Measurements from ENCODE around the gene TRPV5. TPM values are rescaled to one million over a fixed set of nuclear protein-coding genes. Genes with fewer than 3 reads are reported as not detected.

Gene TRPV5
- total and polyA plus RNA-seq, 2 donors (not counting 3 experiments of a cell fraction or from before 2014, with no cell fraction given): not detected

- no peak overlapping the region for H3K9ac ChIP-seq (replicated peaks; ENCODE audit: extremely low read depth, insufficient read depth, low read length)
- H3K9me1 ChIP-seq (replicated peaks; ENCODE audit: control insufficient read depth, extremely low read depth, insufficient read depth, low read length): no peaks in the 10 kb centered on the region
- no peaks in the 10 kb centered on the region for H3K79me2 ChIP-seq (ENCODE audit: control insufficient read depth, insufficient read depth, low read length)
- FAIRE-seq (no peak), DNase-seq (ENCODE audit: low read depth, low spot score) (no peak)
- H2AFZ ChIP-seq (ENCODE audit: low read depth, low read length): no peak overlapping the region
- intact Hi-C loops (cut with micrococcal nuclease): no loop called here
- no peak overlapping the region for H3K4me2 ChIP-seq (ENCODE audit: insufficient read depth, low read length)
- TF ChIP-seq FOS (IDR thresholded peaks at IDR 0.05; ENCODE audit: borderline replicate concordance, insufficient read depth, low read length): no peak
- no peak for TF ChIP-seq GATA2 (IDR thresholded peaks at IDR 0.05; ENCODE audit: insufficient read depth, insufficient read length, low read depth, low read length)
- no peak for TF ChIP-seq JUN (IDR thresholded peaks at IDR 0.05; ENCODE audit: borderline replicate concordance, insufficient read depth, insufficient read length, low read depth)
- TF ChIP-seq CTCF (IDR thresholded peaks at IDR 0.05; ENCODE audit: extremely low read depth in 1 of 2, insufficient read depth in 1 of 2, low read depth in 1 of 2, low read length in 2 of 2): no peak
- no peak for TF ChIP-seq POLR2AphosphoS5 (IDR thresholded peaks at IDR 0.05; ENCODE audit: insufficient read depth, low read depth, low read length)
- no peak for TF ChIP-seq MYC (IDR thresholded peaks at IDR 0.05; ENCODE audit: low read depth, low read length)
- no peak for TF ChIP-seq POLR2A (IDR thresholded peaks at IDR 0.05; ENCODE audit: low read depth, low read length)
- dilution Hi-C loops (cut with MboI; ENCODE audit: extremely low pct_ligation_motif_present, low sequenced_read_pairs): no loop called here
- BruUV-seq (replicated peaks): no TSS peak
- POLR2A ChIA-PET: no interaction called here
- no peak overlapping the region for H3K27ac ChIP-seq (ENCODE audit: insufficient read depth, low read depth, low read length)
- H3K27me3 ChIP-seq (ENCODE audit: control insufficient read depth in 2 of 2, insufficient read depth in 2 of 2, low read length in 2 of 2): no peaks in the 10 kb centered on the region
- CTCF ChIA-PET: no interaction called here
- H3K4me1 ChIP-seq (ENCODE audit: control insufficient read depth, extremely low read depth, insufficient read depth, low read length): no peaks in the 10 kb centered on the region
- H3K9me3 ChIP-seq (replicated peaks; ENCODE audit: control insufficient read depth, insufficient read depth, low read length): no peaks in the 10 kb centered on the region
- H3K4me3 ChIP-seq (replicated peaks in 1 of 3; ENCODE audit: insufficient read depth in 1 of 3, low read depth in 1 of 3, low read length in 3 of 3): no peak overlapping the region
- no peaks in the 10 kb centered on the region for H3K36me3 ChIP-seq (ENCODE audit: control insufficient read depth in 2 of 2, extremely low read depth in 1 of 2, insufficient read depth in 2 of 2, low read length in 2 of 2)
- H4K20me1 ChIP-seq (replicated peaks; ENCODE audit: control insufficient read depth, extremely low read depth, insufficient read depth, low read length): no peaks in the 10 kb centered on the region
These were observed 9.2 kb upstream of the TRPV5 start for GRCh38 chr7:142942746-142943145.

DNA sequence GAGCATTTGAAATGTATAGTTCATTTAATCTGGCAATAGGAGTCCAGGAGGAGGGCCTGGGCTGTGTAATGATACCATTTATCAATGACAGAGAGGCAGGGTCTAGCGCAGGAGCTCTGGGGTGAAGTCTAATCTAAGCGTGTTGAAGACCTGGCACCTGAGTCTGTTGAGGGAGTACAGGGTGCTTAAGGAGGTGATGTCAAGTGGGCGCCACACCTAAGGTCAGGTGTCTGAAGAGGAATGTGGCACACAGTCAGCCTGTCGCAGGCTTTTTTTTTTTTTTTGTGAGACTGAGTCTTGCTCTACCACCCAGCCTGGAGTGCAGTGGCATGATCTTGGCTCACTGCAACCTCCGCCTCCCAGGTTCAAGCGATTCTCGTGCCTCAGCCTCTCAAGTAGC, 8.0 kb upstream of the TRPV5 start:
- DNase-seq (ENCODE audit: low read depth, low spot score) (no peak), FAIRE-seq (no peak)
- no peak overlapping the region for H3K4me3 ChIP-seq (replicated peaks in 1 of 3; ENCODE audit: insufficient read depth in 1 of 3, low read depth in 1 of 3, low read length in 3 of 3)
- H3K9me3 ChIP-seq (replicated peaks; ENCODE audit: control insufficient read depth, insufficient read depth, low read length): no peaks in the 10 kb centered on the region
- no peaks in the 10 kb centered on the region for H3K4me1 ChIP-seq (ENCODE audit: control insufficient read depth, extremely low read depth, insufficient read depth, low read length)
- no peaks in the 10 kb centered on the region for H3K36me3 ChIP-seq (ENCODE audit: control insufficient read depth in 2 of 2, extremely low read depth in 1 of 2, insufficient read depth in 2 of 2, low read length in 2 of 2)
- H3K9me1 ChIP-seq (replicated peaks; ENCODE audit: control insufficient read depth, extremely low read depth, insufficient read depth, low read length): no peaks in the 10 kb centered on the region
- intact Hi-C loops (cut with micrococcal nuclease) (no loop called here), dilution Hi-C loops (cut with MboI; ENCODE audit: extremely low pct_ligation_motif_present, low sequenced_read_pairs) (no loop called here)
- H3K79me2 ChIP-seq (ENCODE audit: control insufficient read depth, insufficient read depth, low read length): no peaks in the 10 kb centered on the region
- no TSS peak for BruUV-seq (replicated peaks)
- H3K9ac ChIP-seq (replicated peaks; ENCODE audit: extremely low read depth, insufficient read depth, low read length): no peak overlapping the region
- POLR2A ChIA-PET: no interaction called here
- no peak overlapping the region for H3K27ac ChIP-seq (ENCODE audit: insufficient read depth, low read depth, low read length)
- H3K4me2 ChIP-seq (ENCODE audit: insufficient read depth, low read length): no peak overlapping the region
- no peak overlapping the region for H2AFZ ChIP-seq (ENCODE audit: low read depth, low read length)
- TF ChIP-seq, protein P1, sequence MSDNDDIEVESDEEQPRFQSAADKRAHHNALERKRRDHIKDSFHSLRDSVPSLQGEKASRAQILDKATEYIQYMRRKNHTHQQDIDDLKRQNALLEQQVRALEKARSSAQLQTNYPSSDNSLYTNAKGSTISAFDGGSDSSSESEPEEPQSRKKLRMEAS (IDR thresholded peaks at IDR 0.05; ENCODE audit: insufficient read depth, insufficient read length): no peak
- TF ChIP-seq POLR2A (IDR thresholded peaks at IDR 0.05; ENCODE audit: low read depth, low read length): no peak
- no peak for TF ChIP-seq JUN (IDR thresholded peaks at IDR 0.05; ENCODE audit: borderline replicate concordance, insufficient read depth, insufficient read length, low read depth)
- no peak for TF ChIP-seq POLR2AphosphoS5 (IDR thresholded peaks at IDR 0.05; ENCODE audit: insufficient read depth, low read depth, low read length)
- no peak for TF ChIP-seq EZH2 (IDR thresholded peaks at IDR 0.05; ENCODE audit: borderline replicate concordance, low read depth, low read length, severe bottlenecking)
- TF ChIP-seq FOS (IDR thresholded peaks at IDR 0.05; ENCODE audit: borderline replicate concordance, insufficient read depth, low read length): no peak
- TF ChIP-seq MYC (IDR thresholded peaks at IDR 0.05; ENCODE audit: low read depth, low read length): no peak
- TF ChIP-seq GATA2 (IDR thresholded peaks at IDR 0.05; ENCODE audit: insufficient read depth, insufficient read length, low read depth, low read length): no peak
- no peak for TF ChIP-seq CTCF (IDR thresholded peaks at IDR 0.05; ENCODE audit: extremely low read depth in 1 of 2, insufficient read depth in 1 of 2, low read depth in 1 of 2, low read length in 2 of 2)
- H3K27me3 ChIP-seq (ENCODE audit: control insufficient read depth in 2 of 2, insufficient read depth in 2 of 2, low read length in 2 of 2): no peaks in the 10 kb centered on the region
- no peaks in the 10 kb centered on the region for H4K20me1 ChIP-seq (replicated peaks; ENCODE audit: control insufficient read depth, extremely low read depth, insufficient read depth, low read length)
- CTCF ChIA-PET: no interaction called here
